Umbilical cord (tissue), 2 donors: ENCODE data around the gene TFDP1. TPM values are rescaled to one million over a fixed set of nuclear protein-coding genes. Genes with fewer than 3 reads are reported as not detected.
A peak's percentile ranks its signal among the peaks of the same experiment; 100 is the strongest.
"Not testable (repeated sequence)": the region's sequence is repeated elsewhere in the genome, so short reads cannot be mapped to it uniquely, and the experiment has no call there.

Source experiments
- DNase-seq: peaks from one replicate; pipeline ENCODE4 v3.0.0-alpha.2; 2015; ENCODE audit warnings: low spot score
- total RNA-seq: library from RNA; depleted of rRNA; stranded (reverse); fragments of >200 nt; gene quantifications from one replicate; pipeline ENCODE4 v1.2.3, GENCODE V29; 2014; ENCODE audit warnings: low replicate concordance; ENCODE audit not compliant: insufficient read depth

TFDP1 gene
- total RNA-seq, 1 donor from 2014 or later = 31.8 TPM

DNA sequence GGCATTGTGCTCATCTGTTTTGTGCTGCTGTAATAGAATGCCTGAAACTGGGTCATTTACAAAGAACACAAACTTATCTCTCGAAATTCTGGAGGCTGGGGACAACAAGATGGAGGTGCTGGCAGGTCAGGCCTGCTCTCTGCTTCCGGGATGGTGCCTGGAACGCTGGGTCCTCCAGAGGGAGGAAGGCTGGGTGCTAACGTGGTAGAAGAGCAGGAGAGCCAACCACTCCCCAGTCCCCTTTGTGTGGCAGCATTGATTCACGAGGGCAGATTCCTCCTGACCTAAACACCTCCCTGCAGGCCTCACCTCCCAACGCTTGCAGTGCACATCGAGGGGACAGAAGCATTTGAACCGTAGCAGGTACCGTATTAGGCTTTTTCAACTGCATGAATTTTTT is 34.1 kb upstream of the TFDP1 start:
- DNase-seq = no peak

DNA sequence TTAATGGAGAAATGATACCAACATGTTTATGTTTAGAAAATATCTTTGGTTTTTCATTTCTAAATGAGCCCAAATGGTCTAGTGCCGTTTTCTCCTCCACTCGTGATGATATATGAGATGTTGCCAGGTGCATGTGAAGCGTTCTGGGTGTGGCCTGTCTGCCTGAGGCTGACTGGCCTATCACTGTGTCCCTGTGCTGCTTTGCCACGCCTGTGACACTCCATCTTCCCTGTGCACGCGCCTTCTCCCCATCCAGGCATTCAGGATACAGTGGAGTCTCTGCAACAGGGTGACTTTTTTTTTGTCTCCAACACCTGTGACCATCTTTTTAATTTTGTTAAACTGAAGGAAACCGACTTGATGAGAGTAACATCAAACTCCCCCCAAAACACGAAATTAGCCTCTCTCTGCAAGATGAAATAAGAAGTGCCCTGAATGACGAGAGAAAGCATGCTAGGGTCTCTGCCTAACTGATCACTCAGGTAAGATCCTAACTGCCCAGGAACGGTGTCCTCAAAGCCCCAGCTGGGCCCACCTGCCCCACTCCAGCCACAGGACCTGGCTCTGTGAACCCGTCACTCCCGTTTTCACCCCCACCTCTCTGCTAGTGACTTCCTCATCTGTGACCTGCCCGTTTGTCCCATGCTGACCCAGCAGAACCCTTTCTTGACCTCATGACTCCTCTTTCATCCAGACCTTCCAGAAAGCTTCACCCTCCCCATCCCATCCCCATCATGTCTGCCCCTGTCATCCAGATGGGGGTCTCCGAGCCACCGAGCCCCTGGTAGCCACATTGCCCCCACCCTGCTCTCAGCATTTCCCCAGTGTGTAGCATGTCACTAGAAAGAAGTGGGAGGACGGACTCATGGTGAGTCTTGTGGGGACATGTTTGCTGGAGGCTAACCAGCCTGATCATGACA is 33.2 kb upstream of the TFDP1 start:
- no peak for DNase-seq

DNA sequence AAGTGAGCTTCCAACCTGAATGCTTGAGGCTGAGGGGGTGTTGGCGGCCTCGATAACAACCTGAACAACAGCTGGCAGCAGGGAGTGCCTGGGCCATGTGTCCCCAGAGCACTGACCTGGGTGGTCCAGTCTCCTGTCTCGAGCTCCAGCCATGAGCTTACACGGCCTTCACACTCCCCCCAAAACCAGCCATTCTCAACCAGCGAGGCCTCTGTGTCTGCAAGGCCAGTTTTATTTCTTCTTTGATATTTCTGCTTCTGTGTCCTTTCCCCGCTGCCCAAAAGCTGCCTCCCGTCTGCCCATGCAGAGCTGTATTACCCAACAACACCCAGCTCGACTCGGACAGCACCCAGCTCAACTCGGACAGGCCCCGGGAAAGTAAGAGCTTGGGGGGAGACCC is 32.5 kb upstream of the TFDP1 start:
- no peak for DNase-seq

DNA sequence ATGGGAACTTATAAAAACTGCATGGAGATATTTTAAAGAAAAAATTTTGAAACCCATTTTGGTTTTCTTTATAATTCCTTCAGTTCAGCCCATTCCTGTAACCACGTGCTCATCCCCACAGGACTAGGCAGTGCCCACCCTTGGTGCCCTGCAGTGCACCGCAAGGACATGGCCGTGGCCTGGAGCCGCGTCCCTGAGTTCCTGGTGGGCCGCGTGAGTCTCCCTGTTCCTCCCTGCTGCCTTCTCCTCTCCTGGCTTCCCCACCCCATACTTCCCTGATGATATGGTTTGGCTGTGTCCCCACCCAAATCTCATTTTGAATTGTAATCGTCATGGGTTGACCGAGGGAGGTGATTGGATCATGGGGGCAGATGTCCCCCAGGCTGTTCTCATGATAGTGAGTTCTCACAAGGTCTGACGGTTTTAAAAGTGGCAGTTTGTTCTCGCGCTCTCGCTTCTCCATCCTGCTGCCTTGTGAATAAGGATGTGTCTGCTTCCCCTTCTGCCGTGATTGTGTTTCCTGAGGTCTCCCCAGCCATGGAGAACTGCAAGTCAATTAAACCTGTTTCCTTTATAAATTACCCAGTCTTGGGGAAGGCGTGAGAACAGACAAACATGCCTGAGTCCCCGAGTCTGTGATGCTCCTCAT is 31.6 kb upstream of the TFDP1 start:
- peak; percentile 23 for DNase-seq

DNA sequence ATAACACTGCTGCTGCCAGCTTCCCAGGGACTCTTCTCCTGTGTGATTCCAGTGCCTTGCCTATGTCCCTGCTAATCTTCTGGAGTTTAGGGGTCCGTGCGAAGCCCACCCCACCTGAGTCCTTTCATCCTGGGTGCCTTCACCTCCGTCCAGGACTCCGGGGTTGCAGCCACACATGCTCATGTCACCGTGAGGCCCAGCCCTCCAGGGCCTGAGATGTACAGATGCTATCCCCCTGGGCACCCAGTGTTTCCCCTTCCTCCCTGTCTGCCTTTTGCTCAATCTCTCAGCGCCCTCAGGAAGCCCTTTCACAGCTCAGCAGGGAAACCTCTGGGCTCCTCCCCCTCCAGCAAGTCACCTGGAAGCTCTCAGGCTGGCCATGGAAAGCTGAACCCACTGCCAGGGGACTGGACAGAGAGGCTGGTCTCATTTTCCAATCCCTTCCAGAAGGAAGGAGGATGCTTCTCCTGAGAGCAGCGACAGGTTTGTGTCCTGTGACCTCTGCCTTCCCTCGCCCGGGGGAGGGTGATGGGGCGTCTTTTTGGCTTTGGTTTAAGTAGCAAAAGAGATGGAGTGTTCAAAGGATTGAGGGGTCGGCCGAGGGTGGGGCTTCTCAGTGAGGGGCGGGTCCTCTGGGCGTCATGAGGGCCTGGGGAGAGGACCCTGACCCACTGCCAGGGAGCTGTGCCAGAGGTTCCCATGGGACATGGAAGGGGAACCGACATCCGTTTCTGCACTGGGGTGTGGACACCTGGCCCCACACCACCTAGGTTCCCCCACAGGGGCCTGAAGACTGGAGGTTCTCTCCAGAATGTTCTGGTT is 30.8 kb upstream of the TFDP1 start:
- no peak for DNase-seq

DNA sequence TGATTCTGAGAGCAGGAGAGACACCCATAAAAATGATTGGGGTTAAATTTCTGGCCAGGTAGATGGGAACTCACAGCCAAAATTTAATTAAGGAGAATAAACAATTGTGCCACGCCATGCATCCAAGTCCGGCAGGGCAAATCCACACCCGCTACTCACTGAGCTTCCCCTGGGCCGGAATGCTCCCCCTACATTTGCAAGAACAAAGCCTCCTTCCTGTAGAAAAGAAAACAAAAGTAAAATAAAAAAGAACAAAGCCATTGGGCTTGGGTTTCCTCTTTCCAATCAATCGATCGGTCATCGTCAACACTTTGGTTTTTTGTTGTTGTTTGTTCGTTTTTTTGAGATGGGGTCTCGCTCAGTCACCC is 30.2 kb upstream of the TFDP1 start:
- DNase-seq = no peak

DNA sequence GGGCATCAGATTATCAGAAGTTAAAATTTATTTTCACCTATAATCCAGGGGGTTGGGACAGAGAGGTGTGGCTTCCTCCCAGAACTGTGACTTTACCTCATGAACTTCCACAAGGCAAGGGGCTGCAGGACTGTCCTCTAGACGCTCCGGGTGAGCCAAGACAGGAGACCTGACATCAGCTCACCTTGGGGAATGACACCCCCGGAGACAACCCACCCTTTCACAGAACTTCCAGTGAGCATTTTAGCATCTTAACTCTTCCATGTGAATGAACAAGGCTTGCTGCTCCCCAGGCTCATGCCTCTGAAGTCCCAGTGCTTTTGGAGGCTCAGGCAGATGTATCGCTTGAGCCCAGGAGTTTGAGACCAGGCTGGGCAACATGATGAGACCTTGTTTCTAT is 29.4 kb upstream of the TFDP1 start:
- DNase-seq = no peak

DNA sequence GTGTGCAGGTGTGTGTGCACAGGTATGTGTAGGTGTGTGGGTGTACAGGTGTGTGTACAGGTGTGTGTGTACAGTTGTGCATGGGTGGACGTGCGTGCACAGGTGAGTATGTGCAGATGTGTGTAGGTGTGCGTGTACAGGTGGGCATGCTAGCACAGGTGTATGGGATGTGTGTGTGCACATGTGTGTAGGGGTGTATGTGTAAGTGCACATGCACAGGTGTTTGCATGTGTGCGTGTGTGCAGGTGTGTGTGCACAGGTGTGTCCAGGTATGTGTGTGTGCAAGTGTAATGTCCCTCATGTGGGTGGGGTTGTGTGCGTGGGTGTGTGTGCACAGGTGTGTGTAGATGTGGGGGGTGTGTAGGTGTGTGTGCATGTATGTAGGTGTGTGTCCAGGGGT is 27.5 kb upstream of the TFDP1 start:
- no peak for DNase-seq

DNA sequence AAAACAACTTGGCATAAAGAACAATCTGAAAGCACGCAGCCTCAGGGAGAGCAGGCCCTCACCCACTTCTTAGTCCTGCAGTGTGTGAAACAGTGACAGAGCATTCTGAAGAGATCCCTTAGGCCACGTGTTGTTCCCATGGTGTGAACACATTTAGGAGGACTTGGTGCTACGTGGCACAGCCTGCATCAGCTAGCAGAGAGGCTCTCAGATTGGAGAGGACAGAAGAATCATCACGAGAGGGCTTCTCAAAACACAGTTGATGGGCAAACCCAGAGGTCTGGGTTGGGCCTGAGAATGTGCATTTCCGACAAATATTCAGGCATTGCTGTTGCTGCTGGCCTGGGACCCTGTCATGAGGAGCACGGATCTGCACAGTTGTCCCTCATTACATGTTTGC is 26.1 kb upstream of the TFDP1 start:
- no peak for DNase-seq

DNA sequence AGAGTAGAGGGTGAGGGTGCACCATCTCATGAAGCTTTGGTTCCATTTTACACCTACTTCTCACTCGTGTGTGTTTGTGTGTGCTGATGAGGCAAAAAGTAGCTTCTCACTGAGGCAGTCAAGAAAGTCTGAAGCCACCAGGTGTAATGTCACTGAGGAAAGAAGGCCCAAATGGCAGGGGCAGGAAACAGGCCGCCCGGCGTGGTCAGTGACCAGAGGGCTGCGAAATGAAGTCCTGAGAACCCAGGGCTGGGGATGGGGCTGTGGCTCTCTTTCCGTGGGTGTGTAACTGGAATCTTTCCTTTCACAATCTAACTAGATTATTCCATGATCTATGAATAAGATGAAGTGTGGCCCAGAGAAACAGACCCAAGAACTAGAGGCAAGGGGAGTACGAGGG is 25.5 kb upstream of the TFDP1 start:
- DNase-seq = no peak

DNA sequence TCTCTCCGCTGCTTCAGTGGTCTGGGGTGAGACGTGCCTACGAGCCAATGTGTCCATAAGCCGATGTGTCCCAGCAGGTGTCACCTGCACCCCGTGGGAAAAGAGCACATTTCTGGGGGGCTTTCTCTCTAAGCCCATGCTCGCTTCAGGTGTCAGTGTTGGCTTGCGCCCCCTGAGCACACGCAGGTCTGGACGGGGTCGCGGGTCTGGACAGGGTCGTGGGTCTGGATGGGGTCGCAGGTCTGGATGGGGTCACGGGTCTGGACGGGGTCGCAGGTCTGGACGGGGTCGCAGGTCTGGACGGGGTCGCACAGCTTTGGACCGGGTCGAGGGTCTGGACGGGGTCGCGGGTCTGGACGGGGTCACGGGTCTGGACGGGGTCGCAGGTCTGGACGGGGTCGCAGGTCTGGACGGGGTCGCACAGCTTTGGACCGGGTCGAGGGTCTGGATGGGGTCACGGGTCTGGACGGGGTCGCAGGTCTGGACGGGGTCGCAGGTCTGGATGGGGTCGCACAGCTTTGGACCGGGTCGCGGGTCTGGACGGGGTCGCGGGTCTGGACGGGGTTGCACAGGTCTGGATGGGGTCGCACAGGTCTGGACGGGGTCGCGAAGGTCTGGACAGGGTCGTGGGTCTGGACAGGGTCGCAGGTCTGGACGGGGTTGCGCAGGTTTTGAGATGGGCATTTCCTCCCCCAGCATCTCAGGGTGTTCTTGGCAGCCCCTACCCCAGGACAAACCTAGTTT is 24.5 kb upstream of the TFDP1 start:
- DNase-seq = no peak

DNA sequence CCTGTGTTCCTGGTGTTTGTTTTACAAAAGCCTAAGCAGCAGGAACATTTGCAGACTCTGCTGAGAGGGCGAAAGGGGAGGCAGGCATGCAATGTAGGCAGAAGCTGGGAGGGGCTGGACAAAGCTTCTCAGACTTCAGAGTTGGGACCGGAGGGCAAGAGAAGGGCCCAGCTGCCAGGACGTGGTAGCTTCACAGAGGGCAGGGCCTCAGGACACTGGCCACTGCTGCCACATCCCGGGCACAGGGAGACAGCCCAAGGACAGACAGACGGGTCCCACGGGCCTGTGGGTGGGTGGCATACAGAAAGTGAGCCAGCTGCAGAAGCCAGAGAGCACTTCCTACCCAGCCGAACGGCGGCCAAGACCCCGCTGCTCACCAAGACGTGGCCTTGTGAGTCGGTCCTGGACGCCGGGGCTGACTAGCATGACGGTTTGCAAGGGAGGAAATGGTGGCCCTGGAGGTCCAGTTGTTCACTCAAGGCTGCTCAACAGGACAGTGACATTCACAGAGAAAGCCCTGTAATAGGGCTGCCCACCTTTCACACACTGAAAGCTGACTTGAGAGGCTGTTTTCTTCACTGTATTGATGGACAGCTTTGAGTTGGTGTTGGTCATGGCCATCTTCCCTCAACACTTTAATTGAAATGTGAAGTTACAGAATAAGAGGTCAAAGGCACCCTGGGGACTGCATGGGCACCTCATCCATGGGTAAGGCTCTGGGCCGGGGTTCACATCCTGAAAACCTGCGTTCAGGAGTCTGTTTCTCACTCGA is 23.7 kb upstream of the TFDP1 start:
- DNase-seq = no peak

DNA sequence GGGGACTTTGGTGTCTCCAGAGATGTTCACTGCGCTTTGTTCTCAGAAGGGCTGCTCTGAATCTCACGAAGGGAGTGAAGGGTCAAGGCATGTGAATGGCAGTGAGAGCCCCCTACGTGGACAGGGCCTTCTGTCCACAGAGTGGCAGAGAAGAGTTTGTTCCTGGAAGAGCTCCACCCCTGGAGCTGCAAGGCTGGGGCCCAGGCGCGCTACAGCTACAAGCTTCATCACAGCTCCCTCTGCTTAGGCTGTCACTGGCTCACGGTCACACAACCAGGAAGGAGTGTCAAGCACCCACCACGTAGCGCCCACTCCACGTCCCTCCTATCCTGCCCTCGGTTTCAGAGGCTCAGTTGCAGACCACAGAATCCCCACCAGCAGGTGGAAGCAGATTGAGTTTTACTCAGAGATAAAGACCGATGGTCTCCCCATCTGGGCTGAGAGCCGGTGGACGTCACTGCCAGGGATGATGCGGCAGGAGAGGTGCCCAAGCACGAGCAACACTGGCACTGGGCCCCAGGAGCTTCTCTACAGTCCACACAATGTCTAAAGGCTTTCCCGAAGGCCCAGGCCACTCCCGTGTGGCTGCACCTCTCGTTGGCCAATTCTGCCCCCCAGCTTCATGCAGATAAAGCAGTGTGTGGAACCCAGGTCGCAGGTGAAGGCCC is 23.0 kb upstream of the TFDP1 start:
- no peak for DNase-seq

DNA sequence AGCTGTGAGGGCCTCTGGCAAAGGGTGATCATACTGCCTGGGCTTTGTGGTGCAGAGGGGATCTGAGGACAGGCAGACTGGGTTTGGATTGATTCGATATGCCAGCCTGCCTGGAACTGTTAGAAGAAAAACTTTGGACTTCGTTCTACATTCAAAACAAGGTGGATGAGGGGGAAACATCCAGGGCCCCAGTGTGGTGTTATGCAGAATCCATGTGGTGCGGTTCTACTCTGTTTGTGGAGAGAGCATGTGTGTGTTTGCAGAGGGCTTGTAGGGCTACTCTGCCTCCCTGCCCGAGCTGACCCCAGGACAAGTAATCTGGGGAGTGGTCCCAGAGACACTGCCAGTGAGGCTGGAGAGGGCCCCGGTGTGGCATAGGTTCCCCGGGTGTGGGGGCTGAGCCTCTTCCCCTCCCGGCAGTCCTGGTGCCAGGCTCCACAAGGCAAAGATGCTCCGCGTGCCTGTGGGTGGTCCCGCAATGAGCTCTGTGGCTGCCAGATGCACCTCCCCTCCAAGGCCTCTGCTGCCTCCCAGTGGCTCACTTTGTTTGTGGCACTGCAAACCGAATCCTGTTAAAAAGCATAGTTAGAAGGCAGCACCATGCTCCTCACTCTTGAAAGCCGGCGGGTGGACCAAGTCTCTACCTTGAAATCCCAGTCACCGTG is 22.3 kb upstream of the TFDP1 start:
- DNase-seq = peak; percentile 84

DNA sequence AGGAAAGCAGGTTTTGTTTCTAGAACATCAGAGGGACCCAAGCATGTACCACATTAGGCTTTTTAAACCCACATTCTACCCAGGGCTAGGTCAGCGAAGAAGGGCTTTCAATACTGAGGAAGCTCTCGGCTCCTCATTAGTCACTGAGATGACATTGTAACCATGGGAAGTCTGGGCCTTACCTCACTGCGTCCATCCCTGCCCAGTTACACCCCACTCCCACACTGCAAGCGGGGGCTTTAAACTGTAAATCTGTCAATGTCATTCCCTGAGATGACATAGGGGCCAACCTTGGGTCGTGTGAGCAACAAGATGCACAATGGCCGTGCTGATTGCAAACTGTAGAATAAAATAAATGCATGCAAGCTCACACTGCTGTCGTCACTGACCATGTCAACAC is 21.7 kb upstream of the TFDP1 start:
- DNase-seq = no peak

DNA sequence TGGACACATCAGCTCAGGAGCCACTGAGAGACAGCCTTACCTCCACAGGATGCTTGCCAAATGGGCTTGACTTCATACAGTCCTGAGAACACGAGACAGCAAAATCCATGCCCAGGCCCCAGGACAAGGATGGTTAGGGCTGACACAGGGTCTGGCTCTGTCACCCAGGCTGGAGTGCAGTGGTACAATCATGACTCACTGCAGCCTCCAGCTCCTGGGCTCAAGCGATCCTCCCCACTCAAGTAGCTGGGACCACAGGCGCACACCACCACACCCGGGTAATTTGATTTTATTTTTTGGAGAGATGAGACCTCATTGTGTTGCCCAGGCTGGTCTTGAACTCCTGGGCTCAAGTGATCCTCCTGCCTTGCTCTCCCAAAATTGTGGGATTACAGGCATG is 21.0 kb upstream of the TFDP1 start:
- DNase-seq = not testable (repeated sequence)

DNA sequence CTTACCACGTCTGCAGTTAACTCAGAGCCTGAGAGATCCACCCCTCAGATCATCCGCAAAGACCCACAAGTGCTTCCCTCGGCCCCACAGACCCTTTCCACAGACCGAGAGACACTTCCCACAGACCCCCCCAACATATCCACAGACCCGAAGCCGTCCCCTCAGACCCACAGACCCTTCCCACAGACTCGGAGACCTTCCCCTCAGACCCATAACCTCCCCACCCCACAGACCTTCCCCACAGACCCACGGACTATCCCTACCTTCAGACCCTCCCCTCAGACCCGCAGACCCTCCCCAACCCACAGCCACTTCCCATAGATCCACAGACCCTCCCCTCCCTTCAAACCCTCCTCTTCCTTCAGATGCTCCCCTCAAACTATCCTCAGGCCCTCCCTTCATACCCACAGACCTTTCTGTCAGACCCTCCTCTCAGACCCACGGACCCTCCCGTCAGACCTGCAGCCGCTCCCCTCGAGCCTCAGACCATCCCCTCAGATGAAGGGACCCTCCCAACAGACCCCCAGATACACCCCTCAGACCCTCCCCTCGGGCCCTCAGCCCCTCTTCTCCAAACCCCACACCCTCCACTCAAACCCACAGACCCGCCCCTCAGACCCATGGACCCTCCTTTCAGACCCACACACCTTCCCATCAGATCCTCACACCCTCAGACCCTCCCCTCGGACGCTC is 20.1 kb upstream of the TFDP1 start:
- DNase-seq = no peak

DNA sequence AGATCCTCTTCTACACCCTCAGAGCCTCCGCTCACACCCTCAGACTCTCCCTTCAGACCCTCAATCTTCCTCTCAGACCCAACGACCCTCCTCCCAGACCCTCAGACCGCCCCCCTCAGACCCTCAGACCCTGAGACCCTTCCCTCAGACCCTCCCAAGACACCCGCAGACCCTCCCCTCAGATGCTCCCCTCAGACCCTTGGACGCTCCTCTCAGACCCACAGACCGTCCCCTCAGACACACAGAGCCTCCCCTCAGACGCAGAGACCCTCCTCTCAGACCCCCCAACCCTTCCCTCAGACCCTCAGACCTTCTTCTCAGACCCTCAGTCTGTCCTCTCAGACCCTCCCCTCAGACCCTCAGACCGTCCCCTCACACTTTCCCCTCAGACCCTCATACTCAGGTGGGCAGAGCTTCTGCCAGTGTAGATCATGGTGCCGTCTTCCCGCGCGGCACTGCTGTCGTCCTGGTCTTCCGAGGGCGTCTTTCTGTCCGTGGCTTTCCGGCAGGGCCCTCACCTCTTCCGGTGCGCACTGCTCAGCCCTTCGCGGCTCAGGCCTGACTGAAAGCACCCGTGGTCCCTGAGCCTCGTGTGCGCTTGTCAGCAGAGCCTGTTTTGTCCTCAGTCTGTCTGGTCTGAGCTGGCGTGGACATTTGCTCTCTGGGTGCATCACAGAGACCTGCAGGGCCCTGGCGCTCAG is 18.9 kb upstream of the TFDP1 start:
- no peak for DNase-seq

DNA sequence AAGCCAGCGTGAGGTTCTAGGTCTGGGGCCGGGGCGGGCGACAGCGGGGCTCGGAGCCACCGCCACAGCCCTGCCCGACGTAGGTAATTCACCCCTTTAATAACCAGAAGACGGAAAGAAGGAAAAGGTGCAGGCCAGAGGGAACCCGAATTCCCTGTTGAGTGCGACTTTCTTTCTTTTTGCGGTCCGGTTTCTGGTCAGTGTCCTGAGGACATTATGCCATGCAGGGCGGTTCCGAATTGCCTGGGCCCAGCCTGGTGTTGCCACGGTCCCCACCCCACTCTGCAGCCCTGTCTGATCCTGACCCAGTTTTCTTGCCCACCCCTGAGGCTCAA is 18.4 kb upstream of the TFDP1 start:
- no peak for DNase-seq
